Head of caudate nucleus (tissue), 42 donors: ENCODE data around the gene COMMD10.

Experiments
- DNase-seq, 42 donors: peaks; one replicate each; pipeline versions ENCODE4 v3.0.0 to v3.0.0-alpha.2; 2020 to 2021; ENCODE audit warnings: mixed read lengths in 7 of 42
- intact Hi-C: fragments of 100-400 bp; cut with DNase I; formaldehyde crosslinking; loops from one replicate; pipeline ENCODE4 v1.15.0; 2022

Gene COMMD10

DNA sequence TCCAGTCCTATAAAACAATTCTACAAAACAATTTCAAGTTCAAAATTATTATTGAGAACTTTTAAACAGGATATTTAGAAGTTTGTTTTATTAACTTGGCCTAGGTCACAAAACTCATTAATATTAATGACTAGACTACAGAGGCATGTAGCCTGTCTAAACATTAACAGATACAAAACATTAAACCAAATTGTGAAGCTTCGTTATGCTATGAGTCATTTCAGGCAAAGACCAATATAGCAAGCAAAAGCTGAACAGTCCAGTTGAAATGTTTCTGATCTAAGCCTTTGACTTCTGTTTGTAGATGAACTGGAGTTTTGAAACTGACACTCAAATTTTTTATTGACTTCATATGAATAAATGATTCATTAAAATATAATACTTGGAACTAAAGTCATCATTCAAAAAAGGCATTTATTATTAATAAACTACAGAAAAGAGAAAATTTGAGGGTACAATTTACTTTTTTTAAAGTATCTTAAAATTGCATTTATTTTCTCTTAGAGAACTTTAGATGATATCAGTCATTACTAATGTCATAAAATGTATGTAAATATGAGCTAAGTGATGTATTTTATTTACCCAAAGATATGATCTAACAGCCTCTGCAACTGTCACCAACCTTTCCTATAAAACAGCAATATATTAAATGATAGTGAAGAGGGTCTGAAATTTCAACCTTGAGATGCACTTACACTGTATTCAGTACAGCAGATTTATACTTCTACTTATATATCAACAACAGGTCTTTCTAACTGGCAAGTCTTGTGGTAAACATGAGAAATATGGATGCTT, 188.8 kb downstream of the COMMD10 start:
- intact Hi-C loops = no loop called here
- DNase-seq = no peak

- DNase-seq = no peak
- intact Hi-C loops = no loop called here
These were observed 189.4 kb downstream of the COMMD10 start for GRCh38 chr5:116274251-116274650.

DNA sequence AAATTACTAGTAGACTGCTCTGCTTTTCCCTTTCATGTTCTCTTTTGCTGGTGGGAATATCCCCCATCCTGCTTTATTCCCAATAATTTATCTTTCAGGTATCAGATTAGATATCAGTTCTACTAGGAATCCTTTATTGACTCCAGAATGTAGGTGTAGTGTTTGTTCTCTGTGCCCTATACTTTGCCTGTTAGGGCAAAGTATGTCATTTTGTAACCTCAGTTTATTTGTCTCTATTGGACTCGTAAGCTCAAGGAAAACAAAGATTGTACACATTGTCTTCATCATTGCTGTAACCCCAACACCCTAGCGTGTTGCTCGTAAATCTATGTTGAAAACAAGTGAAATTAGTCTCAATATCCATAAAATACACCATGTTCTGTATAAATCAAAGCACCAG, 190.5 kb downstream of the COMMD10 start:
- intact Hi-C loops = no loop called here
- DNase-seq = no peak

- intact Hi-C loops = no loop called here
- DNase-seq = no peak
These were observed 192.1 kb downstream of the COMMD10 start for GRCh38 chr5:116276952-116277351.

- intact Hi-C loops = no loop called here
- no peak for DNase-seq
These were observed 195.5 kb downstream of the COMMD10 start for GRCh38 chr5:116280149-116280803.

GRCh38 chr5:116281309-116281708, 196.5 kb downstream of the COMMD10 start:
- intact Hi-C loops = no loop called here
- DNase-seq = no peak

GRCh38 chr5:116288524-116288923, 203.7 kb downstream of the COMMD10 start:
- DNase-seq = no peak
- intact Hi-C loops = no loop called here

- DNase-seq = no peak
- intact Hi-C loops = no loop called here
These were observed 204.5 kb downstream of the COMMD10 start for GRCh38 chr5:116289276-116289675.

GRCh38 chr5:116291271-116291670, 206.4 kb downstream of the COMMD10 start:
- intact Hi-C loops = no loop called here
- no peak for DNase-seq

DNA sequence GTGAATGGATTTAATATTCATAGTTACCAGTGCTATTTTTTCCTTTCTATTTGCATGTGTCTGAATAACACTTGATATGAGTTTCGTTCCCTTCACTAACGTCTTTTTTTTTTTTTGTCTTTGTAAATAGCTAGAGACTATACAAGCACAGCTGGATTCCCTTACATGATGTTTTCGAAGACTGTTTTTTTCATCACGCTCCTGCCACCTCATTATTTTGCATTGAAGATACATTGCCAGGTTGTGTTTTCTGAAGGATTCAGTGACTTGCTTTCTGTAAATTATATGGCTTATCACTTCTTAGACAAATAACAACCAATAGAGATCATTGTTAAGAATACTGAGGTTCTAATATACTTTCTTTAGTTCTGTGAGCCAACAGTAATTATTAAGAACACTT, 207.5 kb downstream of the COMMD10 start:
- DNase-seq = no peak
- intact Hi-C loops = no loop called here

DNA sequence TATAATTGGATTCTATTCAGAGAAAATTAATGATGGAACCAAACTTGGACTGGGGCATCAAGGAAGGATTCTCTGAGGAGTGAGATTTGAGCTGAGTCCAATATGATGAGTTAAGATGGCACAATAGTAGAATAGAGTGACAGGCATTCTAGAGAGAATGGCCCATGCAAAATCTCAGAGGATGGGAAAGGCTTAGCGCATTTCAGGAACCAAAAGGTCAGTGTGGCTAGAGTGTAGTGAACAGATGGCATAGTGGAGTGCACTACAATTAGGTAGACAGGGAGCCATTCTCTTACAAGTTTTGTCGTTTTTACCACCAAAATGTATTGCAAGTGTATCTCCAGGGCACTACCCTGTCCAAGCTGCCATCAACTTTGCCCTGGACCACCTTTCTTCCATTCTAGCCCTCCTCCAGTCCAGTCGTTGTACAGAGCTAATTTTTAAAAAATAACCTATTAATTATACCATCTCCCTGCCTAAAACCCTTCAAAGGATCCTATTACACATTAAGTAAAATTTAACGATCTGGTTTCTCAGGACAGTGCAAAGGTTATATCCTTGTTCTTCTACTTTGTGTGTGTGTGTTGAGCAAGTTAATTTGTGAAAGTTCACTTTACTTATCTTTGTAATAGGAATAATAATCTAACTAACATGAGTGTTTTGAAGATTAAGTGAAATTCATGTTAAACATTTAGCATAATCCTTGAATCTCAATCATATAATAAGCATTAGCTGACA, 211.7 kb downstream of the COMMD10 start:
- intact Hi-C loops = no loop called here
- no peak for DNase-seq

GRCh38 chr5:116297296-116297814, 212.5 kb downstream of the COMMD10 start:
- DNase-seq = no peak
- intact Hi-C loops = no loop called here

GRCh38 chr5:116299746-116300640, 215.2 kb downstream of the COMMD10 start:
- DNase-seq = no peak
- intact Hi-C loops = no loop called here

DNA sequence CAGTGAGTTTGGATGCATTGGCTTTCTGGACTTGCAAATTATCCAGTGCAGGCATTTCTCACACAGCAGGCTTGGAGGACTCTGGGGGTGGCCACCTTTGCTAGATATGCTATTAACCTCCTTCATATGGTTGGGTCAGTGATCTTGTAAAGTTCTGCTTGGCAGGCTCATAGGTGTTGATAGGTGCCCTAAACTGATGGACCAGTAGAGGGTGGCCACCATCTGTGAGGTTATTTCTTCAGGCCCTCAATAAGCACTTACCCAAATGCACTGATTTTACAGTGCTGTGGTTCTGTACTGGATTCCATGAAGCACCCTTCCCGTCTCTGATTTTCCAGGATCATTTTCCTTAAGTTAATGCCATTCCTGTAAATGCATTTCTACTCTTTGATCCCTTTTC, 216.3 kb downstream of the COMMD10 start:
- no peak for DNase-seq
- intact Hi-C loops = no loop called here

- intact Hi-C loops = no loop called here
- DNase-seq = no peak
These were observed 218.5 kb downstream of the COMMD10 start for GRCh38 chr5:116303340-116303739.

GRCh38 chr5:116303810-116304209, 219.0 kb downstream of the COMMD10 start:
- DNase-seq = no peak
- intact Hi-C loops = no loop called here

DNA sequence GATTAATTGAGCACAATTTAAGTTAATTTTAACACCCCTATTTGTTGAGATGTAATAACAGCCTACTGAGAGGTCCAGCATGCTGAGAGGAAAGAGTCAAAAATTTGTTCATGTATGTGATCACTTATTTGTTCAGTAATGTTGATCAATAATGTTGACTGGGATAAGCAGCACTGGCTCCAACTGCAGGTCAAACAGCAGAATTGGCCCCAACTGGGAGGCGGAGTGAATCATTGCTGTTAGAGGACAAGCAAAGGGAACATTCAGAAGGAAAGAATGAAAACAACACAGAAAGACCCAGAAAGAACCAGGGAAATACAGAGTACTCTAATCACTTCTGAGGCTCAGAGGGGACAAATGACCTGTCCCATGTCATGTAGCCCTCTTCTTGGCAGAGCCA, 221.1 kb downstream of the COMMD10 start:
- intact Hi-C loops = no loop called here
- DNase-seq = no peak

DNA sequence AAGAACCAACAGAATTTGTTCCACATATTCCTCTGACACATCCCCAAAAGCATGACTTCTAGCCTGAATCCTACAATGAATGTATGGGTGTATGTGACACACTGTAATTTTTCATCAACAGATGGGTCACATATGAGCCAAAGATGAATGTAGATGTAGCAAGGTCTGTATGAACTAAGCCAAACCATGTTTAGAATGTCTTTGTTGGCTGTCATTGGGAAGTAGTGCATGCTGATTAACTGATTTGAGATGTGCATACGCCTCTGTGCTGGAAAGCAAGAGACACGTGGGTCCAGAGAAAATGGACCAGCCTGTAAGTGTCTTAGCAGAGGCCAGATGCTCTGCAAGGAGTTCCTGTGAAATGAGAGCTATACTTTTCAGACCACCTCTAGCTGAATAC, 222.0 kb downstream of the COMMD10 start:
- DNase-seq = no peak
- intact Hi-C loops = no loop called here

DNA sequence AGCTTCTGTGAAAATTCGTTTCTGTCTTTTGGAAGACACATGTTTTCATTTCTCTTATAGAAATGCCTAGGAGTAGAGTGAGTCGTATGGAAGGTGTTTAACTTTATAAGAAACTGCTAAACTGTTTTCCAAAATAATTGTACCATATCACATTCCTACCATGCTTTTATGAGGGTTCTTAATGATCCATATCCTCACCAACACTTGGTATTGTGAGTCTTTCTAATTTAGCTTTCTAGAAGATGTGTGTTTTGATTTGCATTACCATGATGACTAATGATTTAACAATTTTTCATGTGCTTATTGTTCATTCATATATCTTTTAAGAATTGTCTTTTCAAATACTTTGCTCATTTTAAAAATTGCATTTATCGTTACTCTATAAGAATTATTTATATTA, 223.6 kb downstream of the COMMD10 start:
- no peak for DNase-seq
- intact Hi-C loops = no loop called here
